HFF-Myc (cell line): Measurements from ENCODE around the gene GLI2.

Experiments
- DNase-seq: peaks from one replicate; pipeline ENCODE4 v3.0.0-alpha.2; 2011; ENCODE audit warnings: low read depth; ENCODE audit errors: extremely low read depth
- H3K4me3 ChIP-seq: replicated peaks from 2 replicates; pipeline ENCODE4 v1.5.1; 2011; ENCODE audit warnings: low read depth, mild to moderate bottlenecking, control low read depth, low read length
- TF ChIP-seq, protein P1 (sequence below): IDR thresholded peaks from 2 replicates; pipeline ENCODE4 v1.5.1; 2012; ENCODE audit warnings: mild to moderate bottlenecking, low read depth, low read length, control low read depth; ENCODE audit errors: missing control alignments

Gene GLI2

DNA sequence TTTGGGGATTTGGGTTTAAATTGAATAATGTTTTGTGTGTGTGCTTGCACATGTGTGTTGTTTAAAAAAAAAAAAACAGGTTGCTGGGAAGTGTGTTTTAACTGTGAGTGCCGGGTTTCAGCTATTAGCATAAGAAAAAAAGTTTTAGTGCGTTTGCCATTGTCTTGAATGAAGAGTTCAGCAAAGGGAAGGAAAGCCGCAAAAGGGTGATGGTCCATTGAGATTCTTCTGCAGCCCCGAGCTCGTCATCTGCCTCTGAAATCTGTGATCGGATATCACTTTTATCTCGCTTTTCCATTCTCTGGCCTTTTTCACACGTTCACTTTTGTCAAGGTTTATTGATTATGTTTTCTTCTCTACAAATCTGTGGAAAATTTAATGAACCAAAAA is 4.7 kb downstream of the GLI2 start:
- DNase-seq = no peak
- H3K4me3 ChIP-seq = no peak overlapping the region
- TF ChIP-seq, protein P1, sequence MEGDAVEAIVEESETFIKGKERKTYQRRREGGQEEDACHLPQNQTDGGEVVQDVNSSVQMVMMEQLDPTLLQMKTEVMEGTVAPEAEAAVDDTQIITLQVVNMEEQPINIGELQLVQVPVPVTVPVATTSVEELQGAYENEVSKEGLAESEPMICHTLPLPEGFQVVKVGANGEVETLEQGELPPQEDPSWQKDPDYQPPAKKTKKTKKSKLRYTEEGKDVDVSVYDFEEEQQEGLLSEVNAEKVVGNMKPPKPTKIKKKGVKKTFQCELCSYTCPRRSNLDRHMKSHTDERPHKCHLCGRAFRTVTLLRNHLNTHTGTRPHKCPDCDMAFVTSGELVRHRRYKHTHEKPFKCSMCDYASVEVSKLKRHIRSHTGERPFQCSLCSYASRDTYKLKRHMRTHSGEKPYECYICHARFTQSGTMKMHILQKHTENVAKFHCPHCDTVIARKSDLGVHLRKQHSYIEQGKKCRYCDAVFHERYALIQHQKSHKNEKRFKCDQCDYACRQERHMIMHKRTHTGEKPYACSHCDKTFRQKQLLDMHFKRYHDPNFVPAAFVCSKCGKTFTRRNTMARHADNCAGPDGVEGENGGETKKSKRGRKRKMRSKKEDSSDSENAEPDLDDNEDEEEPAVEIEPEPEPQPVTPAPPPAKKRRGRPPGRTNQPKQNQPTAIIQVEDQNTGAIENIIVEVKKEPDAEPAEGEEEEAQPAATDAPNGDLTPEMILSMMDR = no peak

DNA sequence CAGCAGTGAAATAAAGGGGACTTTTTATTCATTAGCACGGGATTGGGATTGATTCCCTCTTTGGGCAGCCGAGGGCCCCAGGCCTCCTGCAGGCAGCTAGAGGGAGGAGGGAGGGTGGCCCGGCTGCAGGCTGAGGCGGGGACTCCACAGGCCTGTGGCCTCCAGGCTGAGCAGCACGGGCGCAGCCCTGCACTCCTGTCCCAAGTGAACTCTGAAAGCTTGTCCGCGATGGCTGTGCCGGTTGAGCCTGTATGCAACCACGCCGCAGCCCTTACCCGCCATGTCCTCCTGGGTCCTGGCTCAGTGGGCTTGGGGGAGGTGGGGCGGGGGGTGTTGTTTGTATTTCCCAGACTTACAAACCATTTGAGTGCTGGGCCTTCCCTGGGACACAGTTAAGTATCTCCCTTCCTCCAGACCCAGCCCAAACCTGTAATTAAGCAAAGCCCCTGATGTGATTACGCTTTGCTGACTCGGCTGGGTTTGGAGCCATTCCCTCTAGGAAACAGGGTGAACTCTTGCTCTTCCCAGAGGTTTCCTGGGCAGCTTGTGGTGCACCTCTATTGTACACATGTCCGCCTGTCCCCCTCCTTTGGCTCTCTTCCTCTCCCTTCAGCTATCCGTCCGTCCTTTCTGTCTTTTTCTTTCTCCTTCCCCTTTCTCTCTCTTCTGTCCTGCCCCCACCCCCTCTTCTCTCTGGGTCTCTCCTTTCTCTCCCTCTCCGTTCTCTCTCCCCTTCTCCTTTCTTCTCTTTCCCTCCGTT is 5.3 kb downstream of the GLI2 start:
- peak overlapping the region; percentile 38 for H3K4me3 ChIP-seq
- TF ChIP-seq, protein P1 = no peak
- DNase-seq = no peak

DNA sequence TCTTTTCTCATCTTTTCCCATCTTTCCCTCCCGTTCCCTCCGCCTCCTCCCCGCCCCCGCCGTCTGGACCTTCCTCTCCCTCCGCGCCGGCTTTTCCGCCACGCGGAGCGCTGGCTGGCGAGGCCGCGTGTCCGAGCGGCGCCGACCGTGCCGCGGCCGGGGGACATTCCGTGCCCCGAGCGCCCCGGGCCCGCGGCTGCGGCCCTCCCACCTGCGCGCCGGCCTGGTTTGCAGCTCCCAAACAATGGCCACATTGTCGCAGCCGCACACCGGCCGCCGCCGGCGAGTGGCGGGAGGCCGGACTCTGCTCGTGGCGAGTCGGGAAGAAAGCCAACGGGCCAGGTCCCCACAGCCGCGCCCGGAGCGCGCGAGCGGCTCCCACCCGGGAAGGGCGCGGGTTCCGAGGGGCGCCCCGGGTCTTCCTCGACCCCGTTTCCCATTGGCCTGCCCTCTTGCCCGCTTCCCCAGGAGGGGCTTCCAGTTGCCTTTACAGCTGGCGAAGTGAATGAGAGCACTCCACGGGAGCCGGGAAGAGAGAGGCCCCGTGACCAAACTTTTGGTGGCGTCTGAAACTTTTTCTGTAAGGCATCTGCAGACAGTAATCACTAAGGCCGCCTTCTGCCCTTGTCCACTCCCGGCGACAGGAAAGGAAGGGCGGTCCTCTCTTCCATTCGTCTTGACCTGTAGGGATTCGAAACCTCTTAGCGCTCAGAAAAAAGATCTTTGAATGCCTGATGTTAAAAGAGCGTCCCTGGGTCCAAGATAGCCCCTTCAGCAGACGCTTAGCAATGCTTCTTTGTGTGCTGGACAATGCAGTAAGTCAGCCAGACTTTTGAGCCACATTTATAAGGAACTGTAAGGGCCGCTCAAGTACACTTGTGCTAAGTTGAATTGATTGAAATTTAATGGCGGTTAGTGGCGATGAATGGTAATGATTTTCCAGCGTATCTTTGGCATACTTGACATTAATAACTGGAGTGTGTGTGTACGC is 6.2 kb downstream of the GLI2 start:
- TF ChIP-seq, protein P1 = no peak
- H3K4me3 ChIP-seq = peak overlapping the region; percentile 38
- DNase-seq = no peak

DNA sequence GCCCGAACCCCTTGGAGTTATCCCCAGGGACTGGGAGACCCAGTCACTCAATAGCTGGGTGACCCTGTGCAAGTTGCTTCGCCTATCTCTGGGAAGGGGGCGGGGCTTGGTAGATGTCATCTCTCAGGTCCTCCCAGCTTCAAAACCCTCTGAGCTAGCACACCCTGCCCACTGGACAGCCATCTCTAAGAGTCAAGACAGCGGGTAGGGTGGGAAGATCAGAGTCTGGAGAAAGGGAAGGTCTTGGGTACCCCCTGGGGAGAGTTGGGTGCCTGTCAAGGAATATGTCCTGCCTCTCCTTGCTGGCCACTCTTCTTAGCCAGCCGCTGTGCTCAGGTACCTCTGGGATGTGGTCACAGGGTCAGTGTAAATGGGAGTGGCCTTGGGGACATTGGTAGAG is 8.0 kb downstream of the GLI2 start:
- TF ChIP-seq, protein P1 = no peak
- no peak overlapping the region for H3K4me3 ChIP-seq
- DNase-seq = no peak

DNA sequence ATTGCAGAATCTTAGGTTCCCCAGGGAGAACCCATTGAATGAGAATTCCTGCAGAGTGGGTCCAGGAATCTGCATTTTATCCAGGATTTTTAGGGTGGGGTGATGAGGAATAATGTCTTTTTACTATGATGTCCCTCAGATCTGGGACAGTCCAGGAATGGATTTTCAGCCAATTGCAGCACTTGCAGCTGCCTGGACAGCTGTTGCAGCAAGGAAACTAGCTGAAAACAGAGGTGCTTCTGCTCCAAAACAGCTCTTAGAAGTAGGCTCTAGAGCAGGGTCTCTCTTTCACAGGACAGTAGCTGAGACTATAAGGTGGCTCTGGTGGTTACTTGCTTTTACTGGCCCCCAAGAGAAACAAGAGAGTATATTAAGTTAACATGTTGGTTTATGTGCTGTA is 9.1 kb downstream of the GLI2 start:
- TF ChIP-seq, protein P1 = no peak
- no peak overlapping the region for H3K4me3 ChIP-seq
- DNase-seq = no peak

DNA sequence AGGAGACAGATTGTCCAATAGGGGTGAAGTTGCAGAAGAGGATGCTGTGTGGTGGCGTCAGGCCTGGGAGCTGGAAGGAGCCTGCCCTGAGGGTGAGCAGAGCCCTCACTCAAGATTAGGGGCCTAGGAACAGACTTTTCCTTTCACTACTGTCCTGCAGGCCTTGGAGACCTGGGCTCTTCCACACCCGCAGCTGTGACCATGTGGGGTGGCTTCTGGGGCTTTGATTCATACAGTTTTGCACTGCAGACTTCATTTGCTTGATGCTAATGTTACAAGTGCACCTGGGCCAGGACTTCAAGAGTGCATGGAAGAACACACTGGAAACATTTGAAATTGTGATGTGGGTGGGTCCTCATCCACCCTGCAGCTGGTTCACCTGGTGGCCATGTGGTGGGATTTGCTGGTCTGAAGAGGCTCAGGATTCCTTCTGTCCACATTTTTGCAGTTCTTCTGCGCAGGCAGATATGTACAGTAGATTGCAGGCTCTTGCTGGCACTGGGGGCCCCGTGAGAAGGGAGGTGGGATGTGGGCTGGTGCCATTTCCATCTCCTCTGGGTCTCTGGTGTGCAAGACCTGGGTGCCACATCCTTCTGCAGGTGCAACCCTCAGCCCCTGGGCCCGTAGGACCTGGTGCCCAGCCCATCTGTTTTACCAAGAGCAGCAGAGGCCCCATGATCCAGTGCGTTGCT is 9.9 kb downstream of the GLI2 start:
- no peak overlapping the region for H3K4me3 ChIP-seq
- TF ChIP-seq, protein P1 = no peak

More for the DNA sequence above, 9.9 kb downstream of the GLI2 start:
- DNase-seq = no peak
